Lung (tissue), 12 donors: ENCODE data around the gene NACC1. TPM values are rescaled to one million over a fixed set of nuclear protein-coding genes. Genes with fewer than 3 reads are reported as not detected.
"Not testable (repeated sequence)": the region's sequence is repeated elsewhere in the genome, so short reads cannot be mapped to it uniquely, and the experiment has no call there.

ENCODE experiments used
- ATAC-seq: fragments of 200-7000 bp; cut with Tn5 transposase; one replicate; pipeline ENCODE4 v1.9.1; 2020; ENCODE audit warnings: moderate number of reproducible peaks; ENCODE audit not compliant: insufficient read depth, low FRiP score
- DNase-seq, 3 donors: peaks; one replicate each; pipeline ENCODE4 v3.0.0-alpha.2; 2013 to 2017
- H3K27ac ChIP-seq, 2 donors: one replicate each; pipeline ENCODE4 v1.5.1; 2013; ENCODE audit warnings: mild to moderate bottlenecking in 2 of 2, moderate library complexity in 2 of 2, control low read depth in 1 of 2, inconsistent platforms in 1 of 2, low read depth in 1 of 2, low read length in 1 of 2
- H3K27me3 ChIP-seq, 3 donors: one replicate each; pipeline ENCODE4 v1.5.1; 2013; ENCODE audit warnings: low read length in 2 of 3; ENCODE audit not compliant: control insufficient read depth in 3 of 3, insufficient read depth in 3 of 3
- H3K36me3 ChIP-seq, 4 donors: one replicate each; pipeline ENCODE4 v1.5.1; 2013; ENCODE audit warnings: low read length in 4 of 4, mild to moderate bottlenecking in 1 of 4, moderate library complexity in 1 of 4; ENCODE audit not compliant: control insufficient read depth in 4 of 4, insufficient read depth in 4 of 4
- H3K4me1 ChIP-seq, 5 donors: one replicate each; pipeline ENCODE4 v1.5.1; 2013; ENCODE audit warnings: low read length in 5 of 5, mild to moderate bottlenecking in 2 of 5, moderate library complexity in 1 of 5; ENCODE audit not compliant: control insufficient read depth in 5 of 5, insufficient read depth in 5 of 5
- H3K4me3 ChIP-seq: one replicate; pipeline ENCODE4 v1.5.1; 2013; ENCODE audit warnings: mild to moderate bottlenecking, control low read depth, moderate library complexity
- H3K9ac ChIP-seq, 2 donors: one replicate each; pipeline ENCODE4 v1.5.1; 2013; ENCODE audit warnings: low read length in 2 of 2, control low read depth in 1 of 2; ENCODE audit not compliant: insufficient read depth in 1 of 2
- H3K9me3 ChIP-seq, 4 donors: one replicate each; pipeline ENCODE4 v1.5.1; 2013; ENCODE audit warnings: low read length in 3 of 4, mild to moderate bottlenecking in 1 of 4, moderate library complexity in 1 of 4; ENCODE audit not compliant: control insufficient read depth in 4 of 4, insufficient read depth in 3 of 4
- WGBS, 2 donors: extraction: QIAGEN DNeasy Blood & Tissue Kit; methylation state at CpG; one replicate each; pipeline ENCODE4 v1.1.7; 2013; 5-methylcytosine and 5-hydroxymethylcytosine counted together
- polyA plus RNA-seq, 2 donors: library from polyadenylated mRNA; stranded (reverse); fragments of 200-250 nt; gene quantifications; one replicate each; pipeline ENCODE4 v1.2.1, GENCODE V29; 2013
- total RNA-seq, 2 donors: library from RNA; depleted of rRNA in 1 of 2; stranded (reverse); fragments of >200 nt in 1 of 2; gene quantifications; one replicate each; pipeline ENCODE4 v1.2.1, GENCODE V29; 2014 to 2021
- TF ChIP-seq, protein P1 (sequence below): IDR thresholded peaks from 2 replicates; pipeline ENCODE4 v1.5.1; 2012; ENCODE audit warnings: mild to moderate bottlenecking; ENCODE audit errors: control extremely low read depth, extremely low read depth
- donor health status: control.
- donor health status: control.
- donor health status: Bipolar disorder and iron deficiency.
- donor health status: healthy.
- donor health status: DM: yes; HTN: yes; CAD: no.

The NACC1 gene
- total and polyA plus RNA-seq, 4 donors: 18.4 to 94.8 (median 58.2) TPM

GRCh38 chr19:13138916-13139198 lies 20.8 kb downstream of the NACC1 start:
- TF ChIP-seq, protein P1, sequence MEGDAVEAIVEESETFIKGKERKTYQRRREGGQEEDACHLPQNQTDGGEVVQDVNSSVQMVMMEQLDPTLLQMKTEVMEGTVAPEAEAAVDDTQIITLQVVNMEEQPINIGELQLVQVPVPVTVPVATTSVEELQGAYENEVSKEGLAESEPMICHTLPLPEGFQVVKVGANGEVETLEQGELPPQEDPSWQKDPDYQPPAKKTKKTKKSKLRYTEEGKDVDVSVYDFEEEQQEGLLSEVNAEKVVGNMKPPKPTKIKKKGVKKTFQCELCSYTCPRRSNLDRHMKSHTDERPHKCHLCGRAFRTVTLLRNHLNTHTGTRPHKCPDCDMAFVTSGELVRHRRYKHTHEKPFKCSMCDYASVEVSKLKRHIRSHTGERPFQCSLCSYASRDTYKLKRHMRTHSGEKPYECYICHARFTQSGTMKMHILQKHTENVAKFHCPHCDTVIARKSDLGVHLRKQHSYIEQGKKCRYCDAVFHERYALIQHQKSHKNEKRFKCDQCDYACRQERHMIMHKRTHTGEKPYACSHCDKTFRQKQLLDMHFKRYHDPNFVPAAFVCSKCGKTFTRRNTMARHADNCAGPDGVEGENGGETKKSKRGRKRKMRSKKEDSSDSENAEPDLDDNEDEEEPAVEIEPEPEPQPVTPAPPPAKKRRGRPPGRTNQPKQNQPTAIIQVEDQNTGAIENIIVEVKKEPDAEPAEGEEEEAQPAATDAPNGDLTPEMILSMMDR: no peak
- DNase-seq: no peak
- WGBS, 2 donors: 50 to 77% methylated on average over 10 of the region's 10 CpGs
- no peak for ATAC-seq
- no peaks in the 10 kb centered on the region for H3K27me3 ChIP-seq
- peaks cover 5 to 36% (median 11%) of the 10 kb centered on the region in 4 donors for H3K36me3 ChIP-seq
- no peak overlapping the region for H3K4me3 ChIP-seq
- H3K4me1 ChIP-seq: peaks cover 0 to 16% (median 0%) of the 10 kb centered on the region in 5 donors
- no peak overlapping the region for H3K9ac ChIP-seq
- no peak overlapping the region for H3K27ac ChIP-seq
- no peaks in the 10 kb centered on the region for H3K9me3 ChIP-seq

DNA sequence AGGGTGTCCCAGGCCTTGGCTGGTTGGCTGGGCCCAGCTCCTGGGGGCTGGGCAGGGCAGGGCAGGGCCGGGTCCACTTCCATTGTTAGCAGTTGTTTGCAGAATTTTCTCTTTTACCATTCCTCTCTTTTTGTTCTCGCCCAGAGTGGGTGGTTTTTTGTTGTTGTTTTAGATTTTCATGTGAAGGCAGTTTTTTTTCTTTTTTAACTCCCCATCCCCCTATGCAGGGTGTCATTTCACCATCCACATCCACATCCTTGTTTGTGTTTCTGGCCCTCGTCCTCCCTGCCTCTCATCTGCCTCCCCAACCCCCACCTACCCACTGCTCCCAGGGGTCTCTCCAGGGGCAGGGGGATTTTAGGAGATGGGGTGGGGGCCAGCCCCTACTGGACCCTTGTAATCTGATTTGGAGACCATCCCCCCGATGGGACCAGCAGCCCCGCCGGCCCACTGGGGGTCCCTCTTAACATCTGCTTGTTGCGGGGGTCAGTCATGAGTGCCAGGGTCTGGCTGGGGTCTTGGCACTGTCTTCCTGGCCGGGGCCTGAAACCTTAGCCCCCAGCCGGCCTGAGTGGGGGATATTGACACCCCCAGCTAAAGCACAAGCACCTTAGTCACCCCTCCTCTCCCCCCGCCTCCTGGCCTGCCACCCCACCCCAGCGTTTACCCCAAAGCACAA lies 21.7 kb downstream of the NACC1 start:
- DNase-seq (no peak), ATAC-seq (no peak)
- H3K27ac ChIP-seq: no peak overlapping the region
- TF ChIP-seq, protein P1: no peak
- H3K27me3 ChIP-seq: no peaks in the 10 kb centered on the region
- H3K9ac ChIP-seq: no peak overlapping the region
- peaks cover 0 to 12% (median 0%) of the 10 kb centered on the region in 5 donors for H3K4me1 ChIP-seq
- 79 to 80% methylated on average over 11 of the region's 11 CpGs for WGBS, 2 donors
- peaks cover 11 to 45% (median 17%) of the 10 kb centered on the region in 4 donors for H3K36me3 ChIP-seq
- no peaks in the 10 kb centered on the region for H3K9me3 ChIP-seq
- no peak overlapping the region for H3K4me3 ChIP-seq

- no peaks in the 10 kb centered on the region for H3K9me3 ChIP-seq
- 56 to 57% methylated on average over 16 of the region's 16 CpGs for whole genome bisulfite sequencing, 2 donors
- H3K27me3 ChIP-seq: no peaks in the 10 kb centered on the region
- H3K4me1 ChIP-seq: peaks cover 0 to 5% (median 4%) of the 10 kb centered on the region in 5 donors
- no peak overlapping the region for H3K9ac ChIP-seq
- no peak overlapping the region for H3K4me3 ChIP-seq
- H3K36me3 ChIP-seq: peaks cover 4 to 16% (median 8%) of the 10 kb centered on the region in 4 donors
- TF ChIP-seq, protein P1: no peak
- H3K27ac ChIP-seq: no peak overlapping the region
- ATAC-seq: no peak
- no peak for DNase-seq
Observed at GRCh38 chr19:13146763-13147563, 28.9 kb downstream of the NACC1 start.

GRCh38 chr19:13149173-13149627 lies 31.1 kb downstream of the NACC1 start:
- not testable (repeated sequence) for H3K9me3 ChIP-seq, H3K4me1 ChIP-seq, ATAC-seq, H3K27me3 ChIP-seq, DNase-seq
- 20 to 29% methylated on average over 15 to 17 of the region's 17 CpGs for WGBS, 2 donors
- Histone ChIP-seq H3K27ac (peak overlapping the region; percentile 78 to 97), H3K4me3 (peak overlapping the region; percentile 71), H3K9ac (peak overlapping the region in 1 of 2 donors; percentile 62), H3K36me3 (peaks cover 4 to 17% (median 8%) of the 10 kb centered on the region in 4 donors)
